ENCODE data around the gene IWS1.

Gene IWS1

DNA sequence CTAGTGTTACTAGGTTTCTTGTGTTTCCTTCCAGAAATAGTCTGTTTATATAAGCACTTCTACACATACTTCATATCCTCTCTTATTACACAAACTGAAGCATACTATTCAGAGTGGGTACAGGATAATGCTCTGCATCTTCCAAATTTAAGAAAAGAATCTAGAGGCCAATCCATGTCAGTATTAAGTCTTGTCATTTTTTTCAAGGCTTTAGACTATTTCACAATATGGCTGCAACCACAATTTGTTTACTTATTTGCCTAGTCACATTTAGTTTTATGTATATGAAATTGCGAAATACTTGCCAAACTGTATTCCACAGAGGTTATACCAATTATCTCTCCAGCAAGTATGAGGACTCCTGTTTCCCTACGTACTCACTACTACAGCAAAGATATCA, 27.9 kb downstream of the IWS1 start:
- DNase-seq (ENCODE audit: low read depth in 2 of 2): no peak

DNA sequence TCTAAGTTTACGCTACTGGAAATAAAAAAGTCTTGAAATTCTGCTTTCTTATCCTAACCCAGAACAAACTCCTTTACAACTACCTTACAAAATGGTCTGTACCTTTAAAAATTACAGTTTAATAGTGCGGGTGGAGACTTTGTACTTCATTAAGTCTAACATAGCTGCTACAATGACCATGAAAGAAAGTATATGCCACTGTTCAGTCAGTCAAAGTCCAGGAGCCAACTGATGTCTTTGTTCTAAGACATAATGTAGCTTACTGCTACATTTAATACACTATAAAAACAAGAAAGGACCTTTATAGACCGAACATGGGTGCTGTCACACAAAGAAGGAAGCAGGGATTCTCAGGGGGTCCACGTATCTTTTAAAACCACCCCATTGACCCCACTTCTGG, 36.0 kb downstream of the IWS1 start:
- DNase-seq (ENCODE audit: low read depth in 2 of 2): no peak

DNA sequence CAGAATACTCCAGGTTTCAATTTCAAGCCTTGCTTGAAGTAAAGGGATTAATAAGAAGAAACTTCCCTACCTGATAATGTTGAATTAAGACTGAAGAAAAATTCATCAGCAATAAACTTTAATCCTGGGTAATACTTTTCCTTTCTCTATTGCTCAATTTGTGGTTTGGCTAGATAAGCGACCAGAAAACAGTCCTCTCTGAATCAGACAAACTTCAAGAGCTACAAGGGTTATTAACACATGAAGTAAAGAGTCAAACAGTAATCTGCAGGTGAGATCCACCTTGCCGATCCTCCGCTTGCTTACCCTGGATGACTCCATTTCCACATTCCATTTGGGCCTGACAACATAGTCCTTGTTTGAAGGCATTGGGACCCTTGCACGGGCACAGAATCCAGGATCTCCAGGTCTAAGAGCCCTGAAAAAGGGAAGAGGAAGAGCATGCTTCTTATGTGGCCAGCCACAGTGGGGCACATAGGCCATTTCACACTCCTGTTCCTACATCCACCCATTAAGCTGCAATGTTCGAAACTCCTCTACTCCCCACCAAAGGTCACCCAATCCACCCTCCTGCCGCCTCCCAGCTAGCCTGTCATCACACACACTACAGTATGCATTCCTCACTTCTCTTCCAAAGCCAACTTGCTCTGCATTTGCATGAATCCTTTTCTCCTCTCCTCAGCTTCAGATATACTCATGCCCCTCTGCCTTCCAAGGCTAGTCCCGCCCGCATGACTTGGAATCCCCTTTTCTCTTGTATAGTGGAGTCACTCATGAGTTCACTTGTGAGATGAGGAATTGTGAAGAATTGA, 39.8 kb downstream of the IWS1 start:
- no peak for DNase-seq (ENCODE audit: low read depth in 2 of 2)

DNA sequence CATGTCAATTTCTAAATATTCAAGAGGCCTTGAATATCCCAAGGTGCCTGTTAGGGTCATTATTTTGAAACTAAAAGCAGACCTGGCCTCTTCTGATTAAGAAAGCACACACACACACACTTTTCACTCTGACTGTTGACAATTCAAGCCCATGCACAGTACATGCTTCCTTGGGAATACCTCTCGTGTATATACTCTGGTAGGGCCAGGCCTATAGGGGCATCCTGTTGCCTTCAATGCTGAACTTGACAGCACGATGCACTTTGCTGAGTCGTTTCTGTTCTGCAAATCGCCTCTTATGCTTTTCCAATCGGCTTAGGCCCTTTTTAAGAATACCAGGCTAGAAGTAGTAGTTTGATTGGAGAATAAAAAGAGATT, 40.6 kb downstream of the IWS1 start:
- no peak for DNase-seq (ENCODE audit: low read depth in 2 of 2)

DNA sequence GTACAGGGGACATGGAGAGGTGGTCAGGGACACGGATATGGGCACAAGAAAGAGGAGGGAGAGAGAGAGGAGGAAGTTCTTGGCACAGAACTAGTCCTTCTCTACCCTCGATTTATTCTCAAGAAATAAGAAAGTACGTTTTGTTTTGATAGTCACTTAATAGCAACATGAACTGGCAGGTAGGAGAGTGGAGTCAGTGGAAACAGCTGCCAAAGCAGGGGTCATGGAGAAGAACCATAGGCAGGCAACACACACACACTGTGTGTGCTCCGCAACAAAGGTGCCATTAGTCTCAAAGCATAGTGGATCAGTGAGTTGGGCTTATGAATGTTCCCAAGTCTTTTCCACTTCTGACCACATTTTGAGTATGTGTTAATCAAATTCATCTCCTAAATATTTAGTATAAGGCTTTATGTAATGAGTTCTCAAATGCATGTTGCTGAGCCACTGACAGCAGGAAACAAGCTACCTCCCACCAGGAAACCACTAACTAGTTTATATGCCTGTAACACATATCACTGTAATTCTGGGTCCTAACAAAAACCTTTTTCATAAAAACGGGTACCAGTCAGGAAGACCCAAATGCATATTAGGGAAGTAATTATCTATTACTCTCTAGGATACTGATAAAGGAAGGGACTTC, 41.1 kb downstream of the IWS1 start:
- DNase-seq (ENCODE audit: low read depth in 2 of 2): no peak

DNA sequence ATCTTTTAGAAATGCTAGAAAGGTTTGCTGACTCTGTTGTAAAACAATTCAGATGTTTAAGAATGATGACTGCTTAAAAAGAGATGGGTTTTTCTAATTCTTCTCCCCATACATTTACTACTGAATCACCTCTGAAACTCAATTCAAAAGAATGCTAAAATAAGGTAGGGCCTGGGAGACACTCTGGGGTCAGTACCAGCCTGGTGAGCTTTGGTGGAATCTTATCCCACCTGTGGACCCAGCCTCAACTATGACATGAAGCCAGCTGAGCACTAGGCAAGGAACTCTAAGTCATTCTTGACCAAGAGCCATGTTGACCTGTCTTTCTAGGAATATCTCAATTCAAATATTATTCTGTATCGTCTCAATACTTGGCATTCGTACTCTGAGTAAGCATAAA, 44.3 kb downstream of the IWS1 start:
- no peak for DNase-seq (ENCODE audit: low read depth in 2 of 2)

DNA sequence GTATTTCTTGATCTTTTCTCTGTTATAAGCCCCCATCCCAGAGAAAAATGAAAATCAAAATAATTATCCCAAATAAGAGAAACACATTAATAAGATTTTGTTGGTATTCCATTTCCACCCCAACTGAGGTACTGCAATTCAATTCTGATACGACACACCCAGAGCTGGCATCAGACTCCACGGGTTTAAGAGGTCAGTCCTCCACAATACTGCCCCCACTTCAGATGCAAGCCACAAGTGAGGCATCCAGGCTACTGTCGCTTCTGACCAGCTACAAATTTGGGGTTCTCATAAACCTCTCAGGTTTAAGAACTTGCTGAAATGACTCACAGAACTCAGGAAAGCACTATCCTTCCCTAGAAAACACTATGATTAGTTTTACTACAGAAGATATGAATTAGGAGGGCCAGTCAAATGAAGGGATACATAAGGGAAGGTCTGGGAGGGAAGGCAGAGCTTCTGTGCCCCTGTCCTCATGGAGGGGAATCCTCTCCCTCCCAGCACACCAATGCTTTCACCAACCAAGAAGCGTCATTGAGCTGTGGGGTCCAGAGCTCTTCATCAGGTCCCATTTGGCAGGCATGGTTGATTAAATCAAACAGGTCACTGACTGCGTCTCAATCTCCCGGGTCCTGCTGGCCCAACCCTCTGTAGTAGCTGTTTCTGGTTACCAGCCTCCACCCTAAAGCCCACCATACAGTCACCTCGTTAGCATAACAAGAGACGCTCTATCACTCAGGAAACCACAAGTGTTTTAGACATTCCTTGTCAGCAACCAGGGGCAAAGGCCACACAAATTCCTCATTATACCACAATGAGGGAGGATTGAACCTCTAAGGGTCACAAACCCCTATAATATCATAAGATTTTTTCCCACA, 46.2 kb downstream of the IWS1 start:
- DNase-seq (ENCODE audit: low read depth in 2 of 2): no peak

DNA sequence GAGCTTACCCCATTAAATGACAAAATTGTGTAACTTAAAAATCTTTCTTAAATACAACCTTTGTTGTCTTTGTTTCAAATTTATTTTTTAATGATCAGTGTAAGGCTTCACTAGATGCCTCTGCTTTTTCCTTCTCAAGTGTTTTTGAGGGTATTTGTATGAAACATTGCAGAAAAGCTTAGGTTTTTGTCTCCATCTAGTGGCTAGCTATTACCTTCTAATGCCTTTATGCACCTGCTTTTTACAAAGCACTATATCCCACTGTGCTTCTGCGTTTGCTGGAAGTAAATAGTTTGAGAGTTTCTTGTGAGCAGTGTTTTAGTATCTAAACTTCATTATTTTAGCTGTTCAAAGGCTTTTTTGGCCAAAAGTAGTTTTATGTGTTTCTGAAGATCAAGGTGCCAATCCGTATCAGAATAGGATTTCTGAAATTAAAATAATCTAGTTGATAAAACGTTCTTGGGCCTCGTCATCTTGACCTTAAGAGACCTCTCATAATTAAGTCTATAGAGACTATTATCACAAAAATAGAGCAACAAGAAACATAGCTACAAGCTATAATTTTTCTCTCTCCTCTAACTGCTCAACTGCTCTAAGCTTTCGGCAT, 47.0 kb downstream of the IWS1 start:
- no peak for DNase-seq (ENCODE audit: low read depth in 2 of 2)

DNA sequence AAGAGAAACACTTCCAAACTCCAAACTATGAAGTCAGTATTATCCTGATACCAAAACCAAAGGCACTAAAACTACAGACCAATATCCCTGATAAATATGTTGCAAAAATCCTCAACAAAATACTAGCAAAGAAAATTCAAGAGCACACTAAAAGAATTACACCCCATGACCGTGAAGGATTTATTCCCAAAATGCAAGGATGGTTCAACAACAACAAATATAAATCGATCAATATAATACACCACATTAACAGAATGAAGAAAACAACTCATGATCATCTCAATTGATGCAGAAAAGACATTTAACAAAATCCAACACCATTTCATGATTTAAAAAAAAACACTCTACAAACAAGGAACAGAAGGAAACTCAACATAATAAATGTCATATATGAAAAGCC, 50.5 kb downstream of the IWS1 start:
- no peak for DNase-seq (ENCODE audit: low read depth in 2 of 2)

DNA sequence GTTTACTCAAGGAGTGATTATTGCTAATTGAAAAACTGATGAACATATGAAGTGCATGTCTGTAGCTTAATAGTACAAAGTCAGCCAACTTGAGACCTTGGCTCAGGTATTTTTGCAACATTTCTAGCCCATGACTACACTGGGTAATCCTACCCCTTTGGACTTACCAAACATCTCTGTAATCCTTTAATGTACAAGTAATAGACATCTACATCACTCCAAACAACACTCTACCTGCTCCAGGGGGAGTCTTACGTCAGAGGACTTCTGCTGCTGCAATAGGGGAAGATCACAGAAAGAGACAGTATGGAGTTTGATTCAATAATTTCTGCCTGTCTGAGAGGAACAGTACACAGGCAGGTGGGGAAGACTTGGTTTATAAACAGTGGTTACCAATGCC, 54.0 kb downstream of the IWS1 start:
- DNase-seq (ENCODE audit: low read depth in 2 of 2): no peak

DNA sequence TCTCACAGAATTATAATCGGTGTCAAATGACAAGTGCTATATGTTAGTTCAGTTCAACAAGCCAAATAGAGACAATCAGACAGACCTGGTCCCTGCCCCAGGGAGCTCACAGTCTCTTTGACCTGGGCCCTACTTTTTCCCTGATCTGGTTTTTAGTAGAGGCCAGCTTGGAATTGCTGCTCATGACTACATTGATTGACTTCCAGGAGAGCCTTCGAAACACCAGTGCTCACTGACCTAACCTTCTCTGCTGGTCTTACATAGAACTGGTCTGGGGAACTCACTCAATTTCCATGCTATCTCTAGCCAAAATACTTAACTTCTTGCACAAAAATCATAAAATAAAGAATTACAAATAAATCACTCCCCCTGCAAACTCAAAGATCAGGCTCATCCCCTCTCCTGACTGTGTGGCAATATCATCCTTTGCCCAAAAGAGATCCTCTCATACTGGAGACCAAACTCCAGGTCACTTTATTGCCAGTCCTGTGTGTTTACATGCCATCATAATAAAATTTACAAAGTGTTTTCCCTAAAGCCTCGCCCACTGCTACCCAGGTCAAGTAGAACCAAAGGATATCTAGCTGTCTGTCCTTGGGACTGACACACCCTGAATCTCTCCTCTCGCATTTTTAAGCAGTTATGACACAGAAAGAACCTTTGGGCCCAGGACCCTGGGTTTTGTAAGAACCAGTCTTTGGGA, 54.9 kb downstream of the IWS1 start:
- no peak for DNase-seq (ENCODE audit: low read depth in 2 of 2)

DNA sequence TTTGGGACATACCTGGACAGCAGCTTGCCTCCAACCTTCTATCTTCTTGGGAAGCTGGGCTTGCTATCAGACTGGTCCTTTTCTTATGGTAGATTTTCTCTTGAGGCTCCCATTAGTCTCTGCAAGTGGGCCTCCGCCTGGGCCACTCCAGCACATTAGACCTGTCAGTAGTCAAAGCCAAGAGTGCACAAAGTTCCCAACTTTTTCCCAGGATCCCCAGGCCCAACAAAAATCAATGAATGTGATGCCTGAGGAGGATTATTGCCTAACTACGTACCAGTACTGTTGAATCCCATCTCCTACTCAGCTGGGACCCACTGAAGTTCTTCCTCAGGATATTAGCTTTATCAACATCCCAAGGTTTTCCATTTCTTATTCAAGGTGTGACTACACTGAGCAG, 56.3 kb downstream of the IWS1 start:
- DNase-seq (ENCODE audit: low read depth in 2 of 2): no peak

DNA sequence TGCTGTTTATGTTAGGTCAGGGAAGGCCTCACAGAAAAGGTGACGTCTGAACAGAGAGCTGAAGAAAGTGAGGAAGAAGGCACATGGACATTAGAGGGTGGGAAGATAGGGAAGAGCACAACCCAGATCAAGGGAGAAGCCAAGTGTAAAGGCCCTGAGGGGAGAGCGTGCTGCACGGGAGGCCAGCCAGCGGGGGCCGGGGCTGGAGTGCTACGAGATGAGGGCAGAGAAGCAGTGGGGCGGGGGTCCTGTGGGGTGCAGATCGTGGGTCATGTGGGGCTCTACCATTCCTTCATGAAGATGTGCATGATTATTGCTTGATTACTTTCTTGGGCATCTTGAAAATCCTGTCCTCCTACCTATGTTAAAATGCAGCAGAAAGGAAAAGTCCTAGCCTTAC, 57.2 kb downstream of the IWS1 start:
- no peak for DNase-seq (ENCODE audit: low read depth in 2 of 2)

DNA sequence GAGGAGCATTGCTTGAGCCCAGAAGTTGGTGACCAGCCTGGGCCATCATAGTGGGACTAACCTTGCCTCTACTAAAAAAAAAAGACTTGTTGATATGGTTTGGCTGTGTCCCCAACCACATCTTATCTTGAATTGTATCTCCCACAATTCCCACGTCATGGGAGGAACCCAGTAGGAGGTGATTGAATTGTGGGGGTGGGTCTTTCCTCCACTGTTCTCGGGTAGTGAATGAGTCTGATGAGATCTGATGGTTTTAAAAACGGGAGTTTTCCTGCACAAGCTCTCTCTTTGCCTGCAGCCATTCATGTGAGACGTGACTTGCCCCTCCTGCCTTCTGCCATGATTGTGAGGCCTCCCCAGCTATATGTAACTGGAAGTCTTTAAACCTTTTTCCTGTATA, 61.0 kb downstream of the IWS1 start:
- no peak for DNase-seq (ENCODE audit: low read depth in 2 of 2)

DNA sequence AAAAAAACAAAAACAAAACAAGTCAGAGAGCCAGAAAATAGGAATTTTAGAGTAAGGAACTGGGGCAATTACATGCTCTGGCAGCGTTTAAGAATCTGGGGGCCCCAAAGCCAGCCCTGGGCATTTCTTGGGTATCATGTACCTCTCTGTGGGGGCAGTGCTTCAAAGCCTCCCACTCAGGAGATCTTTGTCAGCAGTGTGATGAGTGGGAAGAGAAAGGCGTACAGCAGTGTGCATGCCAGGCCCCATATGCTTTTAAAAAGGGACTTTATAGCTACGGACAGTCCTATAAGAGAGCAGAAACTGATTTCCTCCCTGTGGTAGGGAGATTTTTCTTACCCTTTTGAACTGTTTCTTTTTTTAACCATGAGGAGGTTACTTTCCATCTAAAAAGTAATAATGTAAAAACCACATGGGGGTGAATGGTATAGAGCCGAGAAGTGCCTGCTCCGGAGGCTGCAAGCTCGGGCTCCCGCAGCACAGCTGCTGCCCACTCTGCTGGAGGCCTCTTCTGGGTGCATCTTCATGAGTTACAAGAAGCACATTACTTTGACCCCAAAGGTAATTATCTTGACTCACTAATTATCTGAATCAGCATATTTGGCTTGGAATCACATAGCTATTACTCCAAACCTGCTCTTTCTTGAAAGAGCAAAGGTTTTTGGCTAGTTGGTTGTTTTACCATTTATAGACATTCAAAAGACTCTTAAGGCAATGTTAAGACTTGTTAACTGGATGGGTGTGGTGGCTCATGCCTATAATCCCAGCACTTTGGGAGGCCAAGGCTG, 61.6 kb downstream of the IWS1 start:
- DNase-seq (ENCODE audit: low read depth in 2 of 2): peak in 1 of 2 donors; percentile 9

DNA sequence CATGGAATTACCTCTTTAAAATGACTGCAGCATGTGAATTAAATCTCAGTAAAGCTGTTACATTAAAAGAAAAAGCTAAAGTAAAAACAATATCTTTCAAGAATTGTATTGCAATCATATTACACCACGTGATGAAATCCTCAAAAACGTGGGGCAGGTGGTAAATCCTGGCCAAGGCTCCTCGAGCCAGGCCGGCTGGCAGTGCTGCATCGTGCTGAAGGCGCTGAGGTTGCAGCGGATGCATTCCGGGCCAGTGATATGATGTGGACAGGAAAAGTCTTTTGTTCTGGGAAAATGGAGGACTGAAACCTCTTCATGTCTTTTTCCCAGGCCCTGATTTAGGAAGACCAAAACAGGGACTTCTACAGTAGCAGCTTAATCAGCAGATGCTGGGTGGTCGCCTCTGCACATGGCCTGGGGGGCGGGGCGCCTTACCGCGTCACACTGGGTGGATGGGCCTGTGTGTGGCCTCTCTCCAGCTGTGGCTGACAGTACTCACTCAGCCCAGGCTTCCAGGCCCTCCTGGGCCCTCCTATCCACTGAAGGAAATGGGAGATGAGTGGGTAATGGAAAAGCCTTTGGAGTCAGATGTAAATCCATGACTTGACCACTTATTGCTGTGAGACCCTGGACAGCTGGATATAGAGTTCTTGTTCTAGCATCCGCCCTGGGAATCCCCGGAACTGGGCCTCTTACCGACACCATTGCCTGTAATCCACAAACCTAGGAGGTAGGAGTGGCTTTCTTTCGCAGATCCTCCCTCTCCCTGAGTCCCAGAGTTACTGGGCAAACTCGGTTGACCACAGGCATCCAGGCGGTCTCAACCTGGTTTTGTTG, 62.9 kb downstream of the IWS1 start:
- no peak for DNase-seq (ENCODE audit: low read depth in 2 of 2)

DNA sequence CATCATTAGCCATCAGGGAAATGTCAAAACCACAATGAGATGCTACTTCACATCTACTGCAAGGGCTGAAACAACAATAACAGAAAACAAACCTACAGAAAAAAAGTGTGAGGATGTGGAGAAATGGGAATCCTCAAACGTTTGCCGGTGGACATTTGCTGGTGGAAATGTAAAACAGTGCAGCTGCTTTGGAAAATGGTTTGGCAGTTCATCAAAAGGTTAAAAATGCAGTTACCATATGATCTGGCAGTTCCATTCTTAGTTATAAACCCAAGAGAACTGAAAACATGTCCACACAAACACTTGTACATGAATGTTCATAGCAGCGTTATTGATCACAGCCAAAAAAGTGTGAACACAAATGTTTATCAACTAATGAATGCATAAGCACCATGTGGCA, 63.8 kb downstream of the IWS1 start:
- no peak for DNase-seq (ENCODE audit: low read depth in 2 of 2)

DNA sequence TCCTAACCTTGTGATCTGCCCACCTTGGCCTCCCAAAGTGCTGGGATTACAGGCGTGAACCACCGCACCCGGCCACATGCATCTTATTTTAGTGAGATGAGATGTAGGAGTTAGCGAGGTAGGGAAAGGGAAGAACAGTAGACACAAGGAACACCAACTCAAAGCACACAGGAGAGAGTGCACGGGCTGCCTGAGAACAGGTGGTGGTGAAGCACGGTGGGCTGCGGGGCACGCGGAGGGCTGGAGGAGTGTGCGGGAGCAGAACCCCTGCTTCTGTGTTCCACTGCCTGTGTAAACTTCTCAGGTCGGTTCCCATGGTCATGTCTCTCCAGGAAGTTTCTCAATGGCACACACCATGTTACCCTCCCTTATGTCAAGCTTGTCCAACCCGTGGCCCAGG, 69.3 kb downstream of the IWS1 start:
- no peak for DNase-seq (ENCODE audit: low read depth in 2 of 2)

DNA sequence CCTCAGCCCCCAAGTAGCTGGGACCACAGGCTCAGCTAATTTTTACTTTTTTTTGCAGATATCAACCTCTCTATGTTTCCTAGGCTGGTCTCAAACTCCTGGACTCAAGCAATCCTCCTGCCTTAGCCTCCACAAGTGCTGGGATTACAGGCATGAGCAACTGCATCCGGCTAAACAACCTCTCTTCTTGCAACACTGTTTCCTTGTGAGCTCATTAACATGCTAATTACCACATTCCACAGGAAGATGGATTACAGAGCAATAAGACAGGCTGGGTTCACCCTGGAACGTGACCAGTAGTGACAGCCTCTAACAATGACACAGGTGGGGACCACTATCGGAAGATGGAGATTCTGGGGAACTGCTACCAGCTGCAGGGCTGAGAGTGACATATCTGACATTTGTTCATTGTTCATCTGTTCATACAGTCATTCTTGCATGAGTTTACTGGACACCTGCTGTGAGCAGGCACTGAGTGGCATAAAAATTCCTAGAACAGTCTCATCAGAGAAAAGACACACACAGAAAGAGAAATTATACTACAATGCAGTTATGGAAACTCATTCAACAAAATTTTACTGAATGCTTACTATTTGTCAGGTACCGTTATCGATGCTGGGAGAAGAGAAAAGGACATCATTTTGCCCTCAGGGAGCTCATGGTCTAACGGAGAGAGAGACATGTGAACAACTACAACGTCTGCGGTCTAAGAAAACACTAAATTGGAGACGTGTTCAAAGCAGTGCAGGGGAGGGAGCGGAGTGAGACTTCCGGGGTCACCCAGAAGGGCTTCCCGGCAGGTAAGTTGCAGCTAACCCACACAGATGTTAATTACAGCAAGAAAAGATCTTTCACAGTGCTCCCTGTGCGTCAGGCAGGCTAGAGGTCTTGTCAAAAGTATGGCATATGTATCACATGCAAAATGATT, 70.5 kb downstream of the IWS1 start:
- no peak for DNase-seq (ENCODE audit: low read depth in 2 of 2)
